ENCODE data around the gene NCAPG2.

Gene NCAPG2

GRCh38 chr7:158704524-158705233, at the start of gene NCAPG2:
Gene NCAPG2, minus strand, starts transcription at chr7:158704804. Its CDS starts 2,905 bp downstream, at chr7:158701899.
- DNase-seq: peak; percentile 98

- no peak for DNase-seq
Measured at GRCh38 chr7:158753900-158754299, 49.3 kb upstream of the NCAPG2 start.

GRCh38 chr7:158751751-158752150, 47.1 kb upstream of the NCAPG2 start:
- DNase-seq: no peak

- no peak for DNase-seq
Measured at GRCh38 chr7:158751199-158751598, 46.6 kb upstream of the NCAPG2 start.

- DNase-seq: no peak
Measured at GRCh38 chr7:158750702-158751101, 46.1 kb upstream of the NCAPG2 start.

- no peak for DNase-seq
Measured at GRCh38 chr7:158749396-158749795, 44.8 kb upstream of the NCAPG2 start.

GRCh38 chr7:158748335-158748734, 43.7 kb upstream of the NCAPG2 start:
- DNase-seq: no peak

GRCh38 chr7:158747408-158747807, 42.8 kb upstream of the NCAPG2 start:
- no peak for DNase-seq

GRCh38 chr7:158746957-158747356, 42.4 kb upstream of the NCAPG2 start:
- DNase-seq: no peak

GRCh38 chr7:158745057-158745715, 40.6 kb upstream of the NCAPG2 start:
- no peak for DNase-seq

GRCh38 chr7:158744070-158744469, 39.5 kb upstream of the NCAPG2 start:
- no peak for DNase-seq

- DNase-seq: no peak
Measured at GRCh38 chr7:158743219-158743618, 38.6 kb upstream of the NCAPG2 start.

- no peak for DNase-seq
Measured at GRCh38 chr7:158742065-158742821, 37.6 kb upstream of the NCAPG2 start.

- DNase-seq: no peak
Measured at GRCh38 chr7:158741294-158741666, 36.7 kb upstream of the NCAPG2 start.

- DNase-seq: no peak
Measured at GRCh38 chr7:158740657-158741293, 36.2 kb upstream of the NCAPG2 start.

GRCh38 chr7:158740013-158740656, 35.5 kb upstream of the NCAPG2 start:
- DNase-seq: no peak

GRCh38 chr7:158738841-158739240, 34.2 kb upstream of the NCAPG2 start:
- no peak for DNase-seq

GRCh38 chr7:158737064-158737695, 32.6 kb upstream of the NCAPG2 start:
- DNase-seq: no peak

- DNase-seq: no peak
Measured at GRCh38 chr7:158735935-158736334, 31.3 kb upstream of the NCAPG2 start.

GRCh38 chr7:158734861-158735260, 30.3 kb upstream of the NCAPG2 start:
- DNase-seq: no peak

- DNase-seq: peak; percentile 58
Measured at GRCh38 chr7:158733775-158734494, 29.3 kb upstream of the NCAPG2 start.

GRCh38 chr7:158733220-158733519, 28.6 kb upstream of the NCAPG2 start:
- DNase-seq: no peak
